Globus pallidus (tissue), 1 donor: ENCODE measurements around the gene OVCH2.
A peak's percentile ranks its signal among the peaks of the same experiment; 100 is the strongest.
"Not testable (repeated sequence)": the region's sequence is repeated elsewhere in the genome, so short reads cannot be mapped to it uniquely, and the experiment has no call there.

Experiments
- DNase-seq: peaks from one replicate; pipeline ENCODE4 v3.0.0-alpha.2; 2015; ENCODE audit warnings: low spot score

Gene OVCH2

DNA sequence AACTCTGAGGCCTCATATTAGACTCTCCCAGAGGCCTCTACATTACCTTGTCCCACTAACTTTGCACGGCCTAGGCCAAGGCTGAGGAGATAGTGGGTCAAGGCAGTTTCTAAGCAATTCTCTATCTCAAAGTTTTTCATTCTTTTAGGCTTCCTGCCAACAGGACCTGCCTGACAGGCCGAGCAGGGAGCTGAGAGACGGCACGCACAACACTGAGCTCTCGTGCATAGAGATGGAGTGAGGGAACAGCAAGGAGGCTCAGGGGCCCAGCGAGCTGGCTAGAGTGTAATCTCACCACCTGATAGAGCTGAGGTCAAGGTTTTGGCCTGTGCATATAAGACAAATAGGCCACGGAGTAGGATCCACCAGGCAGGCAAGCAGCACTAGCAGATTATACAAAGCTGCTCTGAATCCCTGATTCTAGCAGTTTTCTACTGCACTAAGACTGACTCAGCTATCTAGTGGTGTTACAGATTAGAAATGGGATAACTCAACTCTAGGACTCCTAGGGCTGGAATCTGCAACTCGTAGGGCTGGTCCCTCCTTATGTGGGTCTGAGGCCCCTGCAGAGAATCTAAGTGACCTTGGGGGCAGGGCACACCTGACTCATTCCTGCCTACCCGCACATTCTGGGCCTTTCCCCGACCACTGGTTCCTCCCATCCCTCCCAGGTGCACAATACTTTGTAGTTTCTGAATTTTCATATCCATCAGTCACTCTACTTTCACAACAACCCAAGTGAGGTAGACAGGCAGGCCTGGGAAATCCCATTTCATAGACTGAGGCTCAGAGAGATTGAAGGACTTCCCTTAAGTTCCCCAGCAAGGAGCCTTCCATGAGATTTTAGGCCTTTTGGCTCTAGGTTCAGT lies 34.7 kb downstream of the OVCH2 start:
- DNase-seq, result no peak

DNA sequence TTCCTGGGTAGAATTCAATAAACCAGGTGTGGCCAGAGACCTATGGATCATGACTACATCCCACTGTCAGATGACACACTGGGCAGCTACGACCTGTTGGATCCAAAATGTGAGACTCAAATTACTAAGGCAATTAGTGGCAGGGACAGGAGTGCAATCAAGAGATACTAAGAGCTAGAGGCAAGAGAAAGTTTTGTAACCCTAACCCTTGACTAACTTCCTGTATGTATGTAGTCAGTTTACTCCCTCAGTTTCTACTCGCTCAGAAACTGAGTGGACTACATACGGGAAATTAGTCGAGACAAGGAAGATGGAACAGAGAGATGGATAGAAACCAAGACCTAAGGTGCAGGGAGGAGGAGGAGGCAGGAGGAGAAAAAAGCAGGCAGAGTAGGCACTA lies 35.6 kb downstream of the OVCH2 start:
- DNase-seq, result no peak

GRCh38 chr11:7668911-7669310 lies 37.4 kb downstream of the OVCH2 start:
- peak; percentile 91 for DNase-seq

DNA sequence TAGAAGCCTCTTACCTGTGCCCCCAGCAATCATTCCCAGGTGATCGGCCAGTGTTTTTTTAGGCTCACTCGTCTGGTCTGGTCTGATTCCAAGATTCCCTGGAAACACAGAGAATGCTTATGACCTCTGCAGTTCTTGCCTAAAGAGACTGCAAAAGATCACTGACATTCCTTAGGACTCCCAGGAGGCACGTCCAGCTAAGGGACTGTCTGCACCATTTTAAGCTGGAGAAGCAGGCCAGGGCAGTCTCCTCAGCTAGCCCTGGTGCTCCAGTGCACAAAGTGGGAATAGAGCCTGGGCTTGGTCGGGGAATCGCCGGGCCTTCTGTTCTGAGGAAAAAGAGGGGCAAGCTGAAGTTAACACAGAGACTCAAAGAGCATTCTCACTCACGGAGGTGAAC lies 37.8 kb downstream of the OVCH2 start:
- no peak for DNase-seq

DNA sequence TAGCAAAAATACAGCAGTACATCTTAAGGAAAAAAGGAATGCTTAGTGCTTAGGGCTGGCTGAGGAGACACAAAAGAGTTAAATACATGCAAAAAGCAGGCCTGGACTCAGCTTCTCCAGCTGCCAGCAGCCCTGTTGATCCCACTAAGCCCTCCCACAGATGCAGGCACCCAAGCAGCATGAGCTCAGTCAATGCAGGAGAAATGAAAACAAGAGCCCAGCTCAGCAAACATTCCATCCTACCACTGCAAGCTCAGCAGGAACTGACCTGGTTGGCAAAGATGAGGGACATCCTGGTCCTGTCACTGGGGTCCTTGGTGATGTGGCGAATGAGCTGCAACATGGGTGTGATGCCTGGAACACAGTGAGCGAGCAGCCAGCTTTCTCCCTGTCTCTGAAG lies 38.8 kb downstream of the OVCH2 start:
- no peak for DNase-seq

- DNase-seq, result no peak
These were observed 39.9 kb downstream of the OVCH2 start for GRCh38 chr11:7666292-7666866.

GRCh38 chr11:7665473-7666291 lies 40.6 kb downstream of the OVCH2 start:
- DNase-seq, result no peak

DNA sequence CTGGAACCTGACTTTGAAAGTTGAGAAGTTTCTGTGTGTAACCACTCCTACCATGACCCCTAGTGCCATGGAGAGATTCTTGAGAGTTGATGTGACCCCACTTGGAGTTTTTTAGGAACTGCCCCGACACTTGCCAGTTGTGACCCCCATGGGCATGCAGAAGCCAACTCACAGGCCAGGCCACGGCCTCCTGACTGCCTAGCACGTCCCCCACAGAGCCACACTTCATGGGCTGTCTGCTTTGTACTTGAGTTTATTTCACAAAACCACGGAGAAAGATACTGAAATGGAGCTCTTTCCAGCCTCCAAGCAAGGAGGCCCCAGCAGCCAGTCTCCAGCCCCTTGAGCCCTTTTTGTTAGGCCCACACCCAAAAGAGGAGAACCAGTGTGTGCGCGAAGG lies 41.4 kb downstream of the OVCH2 start:
- no peak for DNase-seq

DNA sequence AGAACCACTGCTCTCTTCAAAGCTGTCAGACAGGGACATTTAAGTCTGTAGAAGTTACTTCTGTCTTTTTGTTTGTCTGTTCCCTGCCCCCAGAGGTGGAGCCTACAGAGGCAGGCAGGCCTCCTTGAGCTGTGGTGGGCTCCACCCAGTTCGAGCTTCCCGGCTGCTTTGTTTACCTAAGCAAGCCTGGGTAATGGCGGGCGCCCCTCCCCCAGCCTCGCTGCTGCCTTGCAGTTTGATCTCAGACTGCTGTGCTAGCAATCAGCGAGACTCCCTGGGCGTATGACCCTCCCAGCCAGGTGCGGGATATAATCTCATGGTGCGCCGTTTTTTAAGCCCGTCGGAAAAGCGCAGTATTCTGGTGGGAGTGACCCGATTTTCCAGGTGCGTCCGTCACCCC lies 42.7 kb downstream of the OVCH2 start:
- DNase-seq, result not testable (repeated sequence)

GRCh38 chr11:7657306-7658025 lies 48.8 kb downstream of the OVCH2 start:
- DNase-seq, result peak; percentile 89

DNA sequence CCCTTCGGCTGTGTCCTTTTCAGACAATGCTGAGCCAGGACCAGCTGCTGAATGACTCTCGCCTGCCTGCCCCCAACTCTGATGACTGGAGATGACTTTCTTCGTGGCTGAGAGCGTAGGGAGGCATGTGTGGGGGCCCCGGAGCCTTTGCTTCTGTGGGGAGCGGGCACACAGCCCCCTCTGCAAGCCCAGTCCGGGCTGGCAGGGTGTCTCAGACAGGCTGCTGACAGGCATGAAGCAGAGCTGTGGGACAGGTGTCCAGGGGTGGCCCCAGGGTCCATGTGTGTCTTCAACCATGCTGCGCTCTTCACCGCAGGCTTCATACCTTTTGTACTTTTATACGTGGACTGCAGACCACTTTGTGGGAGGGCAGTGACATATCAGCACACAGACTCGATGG lies 49.6 kb downstream of the OVCH2 start:
- no peak for DNase-seq

- no peak for DNase-seq
These were observed 50.7 kb downstream of the OVCH2 start for GRCh38 chr11:7655253-7656217.

DNA sequence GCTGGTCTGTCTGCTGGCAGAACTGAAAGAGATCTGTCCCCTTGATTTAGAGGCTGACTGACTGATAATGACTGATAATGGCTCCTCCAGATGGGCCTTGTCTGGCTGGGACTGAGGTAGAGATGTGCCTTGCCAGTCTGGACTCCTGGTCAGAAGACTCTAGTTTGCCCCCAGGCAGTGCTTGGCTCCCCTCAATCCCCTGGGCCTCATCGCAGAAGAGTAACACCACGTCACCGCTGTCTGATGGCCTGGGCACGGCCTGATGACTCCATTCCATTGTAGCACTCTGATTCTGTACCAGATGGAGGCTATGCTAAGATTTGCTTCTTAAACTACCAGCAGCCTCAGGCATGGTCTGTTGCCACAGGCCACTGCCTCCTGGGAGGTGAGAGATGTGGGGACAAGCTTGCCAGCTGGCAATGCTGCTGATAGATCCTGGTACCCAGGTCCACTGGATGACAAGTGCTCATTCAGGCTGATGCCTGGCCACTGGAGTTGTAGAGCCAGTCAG lies 52.0 kb downstream of the OVCH2 start:
- DNase-seq, result no peak

DNA sequence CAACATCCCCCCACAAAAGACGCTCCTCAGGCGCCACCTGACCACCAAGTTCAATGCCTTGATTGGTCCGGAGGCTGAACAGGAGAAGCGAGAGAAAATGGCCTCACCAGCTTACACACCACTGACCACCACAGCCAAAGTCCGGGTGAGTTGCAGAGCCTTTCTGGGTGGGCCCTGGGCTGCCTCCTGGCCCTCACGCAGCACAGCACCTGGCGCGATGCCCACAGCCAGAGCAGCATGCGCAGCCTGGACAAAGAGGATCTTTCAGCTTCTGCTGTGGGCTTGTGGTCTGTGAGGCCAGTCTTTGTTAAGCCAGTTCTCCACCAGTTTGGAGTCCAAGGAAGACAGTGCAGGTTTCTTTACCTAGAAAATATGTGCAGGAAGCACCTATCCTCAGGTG lies 54.6 kb downstream of the OVCH2 start:
- DNase-seq, result peak; percentile 93

DNA sequence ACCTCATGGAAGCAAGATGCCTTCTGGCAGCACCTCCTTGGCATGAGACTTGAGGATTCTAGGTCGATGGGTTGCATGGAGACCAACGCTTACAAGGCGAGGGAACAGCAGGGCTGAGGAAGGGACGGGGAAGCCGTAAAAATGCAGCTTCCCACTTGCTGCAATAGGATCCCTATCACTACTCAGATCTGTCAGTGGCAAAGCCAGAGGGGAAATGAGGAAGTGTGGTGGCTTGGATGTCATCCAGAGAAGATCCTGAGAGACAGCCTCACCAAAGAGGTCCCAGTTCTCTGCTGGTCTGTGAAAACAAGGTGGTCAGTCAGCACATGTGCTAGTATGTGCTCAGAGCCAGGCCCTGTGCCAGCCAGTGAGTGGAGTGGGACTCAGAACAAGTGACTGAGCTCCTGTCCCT lies 55.1 kb downstream of the OVCH2 start:
- DNase-seq, result peak; percentile 73

DNA sequence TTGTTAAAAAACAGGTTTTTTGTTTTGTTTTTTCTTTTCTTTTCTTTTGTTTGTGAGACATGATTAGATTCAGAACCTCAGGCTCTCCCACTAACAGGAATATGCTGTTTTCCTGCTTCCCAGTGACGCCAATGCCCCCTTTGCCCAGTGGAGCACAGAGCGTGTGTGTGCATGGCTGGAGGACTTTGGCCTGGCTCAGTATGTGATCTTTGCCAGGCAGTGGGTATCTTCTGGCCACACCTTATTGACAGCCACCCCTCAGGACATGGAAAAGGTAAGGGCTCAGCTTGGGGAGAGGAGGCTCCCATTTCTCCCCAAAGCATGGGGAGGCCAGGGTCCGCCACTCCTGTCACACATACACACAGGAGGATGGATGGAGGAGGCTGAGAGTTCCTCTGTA lies 58.0 kb downstream of the OVCH2 start:
- DNase-seq, result no peak

GRCh38 chr11:7646866-7647265 lies 59.4 kb downstream of the OVCH2 start:
- no peak for DNase-seq

DNA sequence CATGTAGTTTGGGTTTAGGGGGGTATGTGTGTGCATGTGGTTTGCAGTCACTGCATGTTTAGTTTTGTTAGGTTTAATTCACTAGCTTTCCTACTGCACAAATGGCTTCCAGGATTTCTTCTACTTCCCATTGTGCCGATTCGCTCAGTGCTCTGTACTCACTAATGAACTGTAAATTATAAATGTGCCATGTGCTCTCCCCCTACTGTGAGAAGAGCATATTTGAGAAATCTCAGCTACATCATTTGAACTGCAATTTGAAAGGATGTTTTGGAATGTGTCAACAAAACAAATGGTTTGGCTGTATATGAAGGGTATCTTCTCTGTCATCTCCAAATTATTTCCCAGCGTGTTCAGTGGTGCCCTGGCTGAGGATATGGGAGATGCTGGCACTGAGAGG lies 61.1 kb downstream of the OVCH2 start:
- DNase-seq, result no peak

DNA sequence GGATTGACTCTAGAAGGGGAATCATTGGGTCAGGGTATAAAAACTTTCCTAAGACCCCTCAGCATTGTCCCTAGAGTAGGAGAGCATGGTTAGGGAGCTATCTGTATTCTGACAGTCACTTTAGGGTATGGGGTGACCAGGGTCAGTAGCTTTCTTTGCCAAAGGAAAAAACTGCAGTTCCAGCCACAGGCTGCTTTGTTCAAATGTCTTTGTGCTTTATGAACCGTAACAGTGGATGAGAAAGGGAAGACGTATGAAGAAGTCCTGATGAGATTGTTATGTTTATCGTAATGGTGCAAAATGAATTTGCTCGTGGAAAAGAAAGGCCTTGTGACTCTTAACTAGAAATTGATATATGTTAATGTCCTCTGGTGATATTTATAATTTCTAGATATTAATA lies 63.0 kb downstream of the OVCH2 start:
- no peak for DNase-seq

- DNase-seq, result no peak
These were observed 63.5 kb downstream of the OVCH2 start for GRCh38 chr11:7642747-7643146.

GRCh38 chr11:7640816-7641215 lies 65.5 kb downstream of the OVCH2 start:
- no peak for DNase-seq
